OCI-LY7 (cell line): Measurements from ENCODE around the gene GTF2H3. TPM values are rescaled to one million over a fixed set of nuclear protein-coding genes. Genes with fewer than 3 reads are reported as not detected.

Experiments used
- BruUV-seq: library from RNA; stranded (reverse); fragments of 400-500 nt; replicated peaks from 2 replicates; lab custom pipeline; 2021; lab: Mats Ljungman, UMichigan
- CTCF ChIA-PET: fragments of 300-600 bp; sonication (Branson Sonifier 250); formaldehyde crosslinking; loops from one replicate; lab custom pipeline; 2022; ENCODE audit warnings: antibody characterized with exemption; ENCODE audit not compliant: unreplicated experiment; lab: Charles Lee
- POLR2A ChIA-PET: fragments of 300-600 bp; sonication (Branson Sonifier 250); formaldehyde crosslinking; loops from one replicate; lab custom pipeline; 2022; ENCODE audit warnings: antibody characterized with exemption; lab: Charles Lee
- DNase-seq: peaks from one replicate; pipeline ENCODE4 v3.0.0-alpha.2; 2015; ENCODE audit warnings: low spot score
- H2AFZ ChIP-seq: fragments of 200-600 bp; sonication (generic), shearing (Covaris generic); 2 replicates; pipeline ENCODE4 v1.6.1; 2014; ENCODE audit warnings: mild to moderate bottlenecking, antibody characterized with exemption, low read length, moderate library complexity
- H3K27ac ChIP-seq: fragments of 200-600 bp; sonication (generic); 2 replicates; pipeline ENCODE4 v1.5.1; 2014; ENCODE audit warnings: mixed run types, low read depth, mild to moderate bottlenecking, moderate library complexity, low read length, inconsistent platforms; ENCODE audit not compliant: poor library complexity, severe bottlenecking
- H3K36me3 ChIP-seq: fragments of 200-600 bp; sonication (generic); 2 replicates; pipeline ENCODE4 v1.6.1; 2014; ENCODE audit warnings: mild to moderate bottlenecking, antibody characterized with exemption, low read length, moderate library complexity, mixed read lengths; ENCODE audit not compliant: insufficient read depth
- H3K4me1 ChIP-seq: fragments of 200-600 bp; sonication (generic); 2 replicates; pipeline ENCODE4 v1.5.1; 2014; ENCODE audit warnings: mild to moderate bottlenecking, low read length; ENCODE audit not compliant: insufficient read depth, poor library complexity, severe bottlenecking
- H3K4me2 ChIP-seq: fragments of 200-600 bp; sonication (generic); 2 replicates; pipeline ENCODE4 v1.6.1; 2014; ENCODE audit warnings: mild to moderate bottlenecking, low read length
- H3K4me3 ChIP-seq: fragments of 200-600 bp; sonication (generic); 2 replicates; pipeline ENCODE4 v1.5.1; 2014; ENCODE audit warnings: mild to moderate bottlenecking, low read depth, low read length; ENCODE audit not compliant: poor library complexity, severe bottlenecking
- H3K79me2 ChIP-seq: fragments of 200-600 bp; sonication (generic); 2 replicates; pipeline ENCODE4 v1.6.1; 2016; ENCODE audit warnings: low read depth, mild to moderate bottlenecking, low read length, moderate library complexity, mixed read lengths; ENCODE audit not compliant: insufficient read depth
- H3K9me2 ChIP-seq: fragments of 200-600 bp; sonication (generic); 2 replicates; pipeline ENCODE4 v1.6.1; 2016; ENCODE audit warnings: mild to moderate bottlenecking, low read length, mixed read lengths; ENCODE audit not compliant: insufficient read depth
- H3K9me3 ChIP-seq: fragments of 200-600 bp; sonication (generic); 2 replicates; pipeline ENCODE4 v1.6.1; 2014; ENCODE audit warnings: mild to moderate bottlenecking, mixed run types, low read length, mixed read lengths
- H4K20me1 ChIP-seq: fragments of 200-600 bp; sonication (generic); 2 replicates; pipeline ENCODE4 v1.6.1; 2014; ENCODE audit warnings: mild to moderate bottlenecking, antibody characterized with exemption, low read length, moderate library complexity, mixed read lengths; ENCODE audit not compliant: insufficient read depth
- CTCF ChIP-seq: fragments of 200-600 bp; sonication (generic); conservative IDR thresholded peaks from 2 replicates; pipeline ENCODE4 v1.5.1; 2014; ENCODE audit warnings: mild to moderate bottlenecking, antibody characterized with exemption, low read length, moderate library complexity, mixed read lengths
- EZH2phosphoT487 ChIP-seq: fragments of 200-600 bp; sonication (generic); IDR thresholded peaks from 2 replicates; pipeline ENCODE4 v1.6.1; 2018; ENCODE audit warnings: low read depth, borderline replicate concordance, mild to moderate bottlenecking, mixed run types, antibody characterized with exemption, low read length, moderate library complexity, mixed read lengths
- intact Hi-C: fragments of 100-400 bp; cut with micrococcal nuclease; formaldehyde crosslinking; loops from one replicate; pipeline ENCODE4 v1.10.0; 2022; ENCODE audit not compliant: unreplicated experiment
- total RNA-seq, 2 experiments: library from RNA; depleted of rRNA in 1 of 2; stranded (reverse); fragments of >200 nt in 1 of 2; shearing (Covaris generic) in 1 of 2; gene quantifications; 2 replicates each; pipeline ENCODE4 v1.2.3, GENCODE V29; 2014 to 2022

The GTF2H3 gene
- total RNA-seq, 2 experiments from 2014 or later, result 18.1 to 51.5 TPM

GRCh38 chr12:123676616-123677320 is 43.1 kb downstream of the GTF2H3 start:
- Histone ChIP-seq H3K27ac (no peak overlapping the region), H2AFZ (no peak overlapping the region), H4K20me1 (no peaks in the 10 kb centered on the region), H3K9me2 (no peaks in the 10 kb centered on the region), H3K79me2 (no peaks in the 10 kb centered on the region), H3K4me2 (no peak overlapping the region), H3K4me1 (no peaks in the 10 kb centered on the region), H3K4me3 (no peak overlapping the region), H3K9me3 (no peaks in the 10 kb centered on the region), H3K36me3 (no peaks in the 10 kb centered on the region; the same call in 1 of the 2 replicates)
- BruUV-seq, result no TSS peak
- ChIA-PET POLR2A (no interaction called here), CTCF (no interaction called here)
- DNase-seq, result no peak
- no peak for TF ChIP-seq EZH2phosphoT487
- TF ChIP-seq CTCF, result no peak
- intact Hi-C loops, result no loop called here

GRCh38 chr12:123678981-123679380 is 45.4 kb downstream of the GTF2H3 start:
- Histone ChIP-seq H3K9me2 (no peaks in the 10 kb centered on the region), H3K36me3 (no peaks in the 10 kb centered on the region; the same call in 1 of the 2 replicates), H3K4me2 (no peak overlapping the region), H3K4me3 (no peak overlapping the region), H3K9me3 (no peaks in the 10 kb centered on the region), H3K79me2 (no peaks in the 10 kb centered on the region), H2AFZ (no peak overlapping the region), H3K27ac (no peak overlapping the region), H3K4me1 (no peaks in the 10 kb centered on the region), H4K20me1 (no peaks in the 10 kb centered on the region)
- no TSS peak for BruUV-seq
- ChIA-PET CTCF (no interaction called here), POLR2A (interaction anchor here (0.6 to 0.7 kb wide), 2 partner anchors 22 to 35 kb away, joined by 3 to 7 read pairs; no protein-coding TSS in a partner anchor)
- intact Hi-C loops, result no loop called here
- no peak for TF ChIP-seq EZH2phosphoT487
- no peak for TF ChIP-seq CTCF
- DNase-seq, result no peak

- H4K20me1 ChIP-seq, result no peaks in the 10 kb centered on the region
- ChIA-PET CTCF (no interaction called here), POLR2A (no interaction called here)
- no TSS peak for BruUV-seq
- no peaks in the 10 kb centered on the region for H3K9me3 ChIP-seq
- intact Hi-C loops, result no loop called here
- H3K79me2 ChIP-seq, result no peaks in the 10 kb centered on the region
- no peak overlapping the region for H3K4me2 ChIP-seq
- no peaks in the 10 kb centered on the region for H3K9me2 ChIP-seq
- no peaks in the 10 kb centered on the region for H3K4me1 ChIP-seq
- TF ChIP-seq EZH2phosphoT487 (no peak), CTCF (no peak)
- H3K36me3 ChIP-seq, result no peaks in the 10 kb centered on the region; the same call in 1 of the 2 replicates
- H2AFZ ChIP-seq, result no peak overlapping the region
- no peak overlapping the region for H3K4me3 ChIP-seq
- H3K27ac ChIP-seq, result no peak overlapping the region
- DNase-seq, result no peak
Measured at GRCh38 chr12:123681605-123682004, 48.0 kb downstream of the GTF2H3 start.
